H9 (cell line): ENCODE data around the gene SYT2. TPM values are rescaled to one million over a fixed set of nuclear protein-coding genes. Genes with fewer than 3 reads are reported as not detected.
A peak's percentile ranks its signal among the peaks of the same experiment; 100 is the strongest.

Source experiments
- DNase-seq: peaks from one replicate; pipeline ENCODE4 v3.0.0-alpha.2; 2017
- H2AFZ ChIP-seq: one replicate; pipeline ENCODE4 v1.6.1; 2013; ENCODE audit warnings: mild to moderate bottlenecking, low read length, control low read depth, moderate library complexity
- H2AK5ac ChIP-seq: 2 replicates; pipeline ENCODE4 v1.6.1; 2013; ENCODE audit warnings: low read length, control low read depth, mixed read lengths; ENCODE audit not compliant: insufficient read length
- H2BK120ac ChIP-seq: one replicate; pipeline ENCODE4 v1.6.1; 2013; ENCODE audit warnings: low read depth, mild to moderate bottlenecking, low read length, control low read depth, inconsistent platforms; ENCODE audit not compliant: poor library complexity, severe bottlenecking
- H2BK12ac ChIP-seq: 2 replicates; pipeline ENCODE4 v1.6.1; 2013; ENCODE audit warnings: low read length, control low read depth, mixed read lengths, low read depth; ENCODE audit not compliant: insufficient read length
- H2BK15ac ChIP-seq: 2 replicates; pipeline ENCODE4 v1.6.1; 2013; ENCODE audit warnings: low read depth, low read length, control low read depth
- H2BK20ac ChIP-seq: one replicate; pipeline ENCODE4 v1.6.1; 2013; ENCODE audit warnings: low read depth, mild to moderate bottlenecking, low read length, control low read depth, inconsistent platforms; ENCODE audit not compliant: poor library complexity, severe bottlenecking
- H2BK5ac ChIP-seq: 2 replicates; pipeline ENCODE4 v1.6.1; 2013; ENCODE audit warnings: low read length, control low read depth, mixed read lengths; ENCODE audit not compliant: insufficient read length
- H3K14ac ChIP-seq: 2 replicates; pipeline ENCODE4 v1.6.1; 2013; ENCODE audit warnings: low read length, control low read depth; ENCODE audit not compliant: insufficient read depth
- H3K18ac ChIP-seq: 2 replicates; pipeline ENCODE4 v1.6.1; 2013; ENCODE audit warnings: low read depth, mild to moderate bottlenecking, mixed read lengths, low read length, control low read depth; ENCODE audit not compliant: insufficient read length
- H3K23ac ChIP-seq: 2 replicates; pipeline ENCODE4 v1.6.1; 2013; ENCODE audit warnings: low read length, control low read depth, mixed read lengths, low read depth; ENCODE audit not compliant: insufficient read length
- H3K23me2 ChIP-seq: 2 replicates; pipeline ENCODE4 v1.6.1; 2013; ENCODE audit warnings: low read depth, mild to moderate bottlenecking, mixed read lengths, low read length, control low read depth; ENCODE audit not compliant: insufficient read length, poor library complexity, severe bottlenecking
- H3K27ac ChIP-seq: 2 replicates; pipeline ENCODE4 v1.5.1; 2013; ENCODE audit warnings: low read length, control low read depth, mixed read lengths, low read depth; ENCODE audit not compliant: insufficient read length
- H3K27me3 ChIP-seq: 2 replicates; pipeline ENCODE4 v1.6.1; 2013; ENCODE audit warnings: low read length, control low read depth, inconsistent platforms; ENCODE audit not compliant: insufficient read depth
- H3K4ac ChIP-seq: 2 replicates; pipeline ENCODE4 v1.6.1; 2013; ENCODE audit warnings: low read depth, mild to moderate bottlenecking, control low read depth, inconsistent platforms, low read length, moderate library complexity
- H3K4me1 ChIP-seq: 2 replicates; pipeline ENCODE4 v1.6.1; 2013; ENCODE audit warnings: low read length, control low read depth, inconsistent platforms; ENCODE audit not compliant: insufficient read depth
- H3K4me2 ChIP-seq: 2 replicates; pipeline ENCODE4 v1.6.1; 2013; ENCODE audit warnings: low read length, control low read depth, mixed read lengths; ENCODE audit not compliant: insufficient read length, insufficient read depth
- H3K56ac ChIP-seq: 2 replicates; pipeline ENCODE4 v1.6.1; 2013; ENCODE audit warnings: low read depth, mild to moderate bottlenecking, mixed read lengths, low read length, control low read depth; ENCODE audit not compliant: insufficient read length
- H3K79me1 ChIP-seq: 2 replicates; pipeline ENCODE4 v1.6.1; 2013; ENCODE audit warnings: low read depth, mild to moderate bottlenecking, moderate library complexity, low read length, control low read depth, inconsistent platforms; ENCODE audit not compliant: insufficient read depth, poor library complexity, severe bottlenecking
- H3K79me2 ChIP-seq: 2 replicates; pipeline ENCODE4 v1.6.1; 2013; ENCODE audit warnings: low read length, control low read depth, inconsistent platforms; ENCODE audit not compliant: insufficient read depth
- H3K9ac ChIP-seq: 2 replicates; pipeline ENCODE4 v1.6.1; 2013; ENCODE audit warnings: low read length, control low read depth, mixed read lengths; ENCODE audit not compliant: insufficient read length; ENCODE audit errors: extremely low read depth
- H3K9me3 ChIP-seq: one replicate; pipeline ENCODE4 v1.6.1; 2013; ENCODE audit warnings: low read depth, low read length, inconsistent platforms; ENCODE audit not compliant: control insufficient read depth
- H3T11ph ChIP-seq: one replicate; pipeline ENCODE4 v1.6.1; 2013; ENCODE audit warnings: mild to moderate bottlenecking, low read length, control low read depth, inconsistent platforms
- H4K20me1 ChIP-seq: one replicate; pipeline ENCODE4 v1.6.1; 2013; ENCODE audit not compliant: control insufficient read depth, insufficient read length, insufficient read depth
- H4K5ac ChIP-seq: 2 replicates; pipeline ENCODE4 v1.6.1; 2013; ENCODE audit warnings: low read depth, mild to moderate bottlenecking, mixed read lengths, low read length, control low read depth; ENCODE audit not compliant: insufficient read length
- H4K8ac ChIP-seq: replicated peaks from 2 replicates; pipeline ENCODE4 v1.6.1; 2013; ENCODE audit warnings: low read length, control low read depth, mixed read lengths, low read depth; ENCODE audit not compliant: insufficient read length
- H4K91ac ChIP-seq: 2 replicates; pipeline ENCODE4 v1.6.1; 2013; ENCODE audit warnings: low read depth, mild to moderate bottlenecking, moderate library complexity, mixed read lengths, low read length, control low read depth; ENCODE audit not compliant: insufficient read length
- H3K27ac Mint-ChIP-seq, 3 experiments: 2 replicates in 2 of 3; 3 replicates in 1 of 3; pipeline ENCODE4 v1.8.0; 2020 to 2021; ENCODE audit warnings: mixed read lengths in 3 of 3, mild to moderate bottlenecking in 1 of 3, moderate library complexity in 1 of 3
- H3K27me3 Mint-ChIP-seq: 2 replicates; pipeline ENCODE4 v1.8.0; 2021; ENCODE audit warnings: low read depth, mild to moderate bottlenecking, moderate library complexity, mixed read lengths
- H3K36me3 Mint-ChIP-seq, 3 experiments: 2 replicates in 2 of 3; 3 replicates in 1 of 3; pipeline ENCODE4 v1.8.0; 2020 to 2021; ENCODE audit warnings: low read depth in 3 of 3, mixed read lengths in 3 of 3; ENCODE audit not compliant: insufficient read depth in 1 of 3
- H3K4me1 Mint-ChIP-seq, 2 experiments: 2 replicates each; pipeline ENCODE4 v1.8.0; 2020; ENCODE audit warnings: mixed read lengths in 2 of 2
- H3K4me3 Mint-ChIP-seq, 2 experiments: 2 replicates in 1 of 2; 3 replicates in 1 of 2; pipeline ENCODE4 v1.8.0; 2020 to 2021; ENCODE audit warnings: mild to moderate bottlenecking in 2 of 2, mixed read lengths in 2 of 2, moderate library complexity in 1 of 2
- H3K9me3 Mint-ChIP-seq, 2 experiments: 2 replicates in 1 of 2; 3 replicates in 1 of 2; pipeline ENCODE4 v1.8.0; 2020; ENCODE audit warnings: mild to moderate bottlenecking in 2 of 2, mixed read lengths in 2 of 2, moderate library complexity in 1 of 2
- CTCF ChIP-seq: fragments of 200-600 bp; sonication (generic); conservative IDR thresholded peaks from 3 replicates; pipeline ENCODE4 v1.8.0; 2021; ENCODE audit warnings: antibody characterized with exemption, mild to moderate bottlenecking
- WGBS: extraction: QIAGEN DNeasy Blood & Tissue Kit; methylation state at CpG from one replicate; pipeline ENCODE4 v1.1.7; 2013; ENCODE audit warnings: missing lambda C conversion rate, low lambda C conversion rate, mixed read lengths; ENCODE audit not compliant: insufficient read length; ENCODE audit errors: extremely low coverage; 5-methylcytosine and 5-hydroxymethylcytosine counted together
- total RNA-seq: library from RNA; stranded (reverse); gene quantifications from 2 replicates; pipeline ENCODE4 v1.2.1, GENCODE V29; 2021

The SYT2 gene
- total RNA-seq, 1 experiment from 2014 or later, result 3.3 TPM

GRCh38 chr1:202656057-202656456 lies 54.2 kb downstream of the SYT2 start:
- Histone ChIP-seq H3T11ph (no peak overlapping the region), H2AK5ac (no peak overlapping the region), H2BK12ac (no peak overlapping the region), H3K56ac (no peak overlapping the region), H3K79me1 (no peaks in the 10 kb centered on the region), H4K5ac (no peak overlapping the region), H4K8ac (no peak overlapping the region), H2AFZ (no peak overlapping the region), H3K4ac (no peak overlapping the region), H3K4me2 (no peak overlapping the region), H4K91ac (no peak overlapping the region), H3K9ac (no peak overlapping the region), H3K27ac (no peak overlapping the region), H3K23me2 (no peaks in the 10 kb centered on the region), H2BK15ac (no peak overlapping the region), H2BK5ac (no peak overlapping the region), H3K9me3 (no peaks in the 10 kb centered on the region), H3K14ac (no peak overlapping the region), H4K20me1 (peaks cover 2% of the 10 kb centered on the region), H3K23ac (no peak overlapping the region), H3K4me1 (no peaks in the 10 kb centered on the region), H2BK120ac (no peak overlapping the region), H2BK20ac (no peak overlapping the region), H3K18ac (no peak overlapping the region), H3K79me2 (no peaks in the 10 kb centered on the region), H3K27me3 (no peaks in the 10 kb centered on the region)
- no peak overlapping the region for H3K4me3 Mint-ChIP-seq
- DNase-seq, result peak; percentile 62
- WGBS, result no CpG with 5 or more reads among the region's 10 CpGs
- TF ChIP-seq CTCF, result peak; percentile 64
- peaks cover 14% of the 10 kb centered on the region for H3K27me3 Mint-ChIP-seq
- no peak overlapping the region for H3K27ac Mint-ChIP-seq
- H3K9me3 Mint-ChIP-seq, result no peaks in the 10 kb centered on the region
- H3K36me3 Mint-ChIP-seq, result no peaks in the 10 kb centered on the region
- H3K4me1 Mint-ChIP-seq, result peaks cover 5 to 9% of the 10 kb centered on the region in 2 experiments
